T-helper 17 cell (primary cell): ENCODE data around the gene STX18. TPM values are rescaled to one million over a fixed set of nuclear protein-coding genes. Genes with fewer than 3 reads are reported as not detected.
"Not testable (repeated sequence)": the region's sequence is repeated elsewhere in the genome, so short reads cannot be mapped to it uniquely, and the experiment has no call there.

Experiments
- ATAC-seq: fragments of 150-1000 bp; cut with Tn5 transposase; 2 replicates; pipeline ENCODE4 v1.10.0; 2021; ENCODE audit warnings: mild to moderate bottlenecking, moderate library complexity
- DNase-seq, 3 donors: peaks; one replicate each; pipeline versions ENCODE4 v3.0.0 to v3.0.0-alpha.2; 2020 to 2021
- H3K9me3 ChIP-seq: one replicate; pipeline ENCODE4 v1.7.0; 2013; ENCODE audit warnings: low read length, mild to moderate bottlenecking; ENCODE audit not compliant: control insufficient read depth, poor library complexity, severe bottlenecking
- H3K27ac Mint-ChIP-seq: one replicate; pipeline ENCODE4 v1.8.0; 2022; ENCODE audit warnings: mild to moderate bottlenecking, moderate library complexity, mixed read lengths
- H3K27me3 Mint-ChIP-seq: one replicate; pipeline ENCODE4 v1.8.0; 2022; ENCODE audit warnings: mixed read lengths
- H3K36me3 Mint-ChIP-seq: one replicate; pipeline ENCODE4 v1.8.0; 2022; ENCODE audit warnings: low read depth, mixed read lengths
- H3K4me1 Mint-ChIP-seq: one replicate; pipeline ENCODE4 v1.8.0; 2022; ENCODE audit warnings: mild to moderate bottlenecking, mixed read lengths
- H3K4me3 Mint-ChIP-seq: one replicate; pipeline ENCODE4 v1.8.0; 2022; ENCODE audit warnings: mild to moderate bottlenecking, moderate library complexity, mixed read lengths
- total RNA-seq, 4 donors: library from RNA in 2 of 4; stranded (reverse) in 2 of 4; gene quantifications; one replicate each; pipeline ENCODE4 v1.2.3 and lab custom pipeline; 2022 to 2026

The STX18 gene
- total RNA-seq, 2 donors from 2014 or later: 21.7 to 27.8 TPM

GRCh38 chr4:4519297-4519894, 22.5 kb downstream of the STX18 start:
- Mint-ChIP-seq H3K27ac (no peak overlapping the region), H3K4me1 (peaks cover 25% of the 10 kb centered on the region), H3K27me3 (no peaks in the 10 kb centered on the region), H3K4me3 (no peak overlapping the region), H3K36me3 (peaks cover 3% of the 10 kb centered on the region)
- no peaks in the 10 kb centered on the region for H3K9me3 ChIP-seq
- DNase-seq: no peak
- no peak for ATAC-seq

- ATAC-seq (no peak), DNase-seq (no peak)
- no peaks in the 10 kb centered on the region for H3K9me3 ChIP-seq
- H3K36me3 Mint-ChIP-seq: peaks cover 3% of the 10 kb centered on the region
- no peaks in the 10 kb centered on the region for H3K27me3 Mint-ChIP-seq
- H3K27ac Mint-ChIP-seq: no peak overlapping the region
- H3K4me1 Mint-ChIP-seq: peaks cover 21% of the 10 kb centered on the region
- H3K4me3 Mint-ChIP-seq: no peak overlapping the region
Measured at GRCh38 chr4:4518747-4519146, 23.1 kb downstream of the STX18 start.

- peaks cover 2% of the 10 kb centered on the region for H3K36me3 Mint-ChIP-seq
Measured at GRCh38 chr4:4514786-4515185, 27.1 kb downstream of the STX18 start.

GRCh38 chr4:4512282-4512681, 29.6 kb downstream of the STX18 start:
- ATAC-seq: no peak
- no peak overlapping the region for H3K4me3 Mint-ChIP-seq

More at GRCh38 chr4:4514786-4515185, 27.1 kb downstream of the STX18 start:
- Mint-ChIP-seq H3K4me1 (peaks cover 9% of the 10 kb centered on the region), H3K4me3 (no peak overlapping the region), H3K27ac (no peak overlapping the region), H3K27me3 (no peaks in the 10 kb centered on the region)
- ATAC-seq: no peak
- DNase-seq: no peak
- H3K9me3 ChIP-seq: no peaks in the 10 kb centered on the region

GRCh38 chr4:4510641-4511040, 31.2 kb downstream of the STX18 start:
- not testable (repeated sequence) for DNase-seq, H3K9me3 ChIP-seq, H3K27me3 Mint-ChIP-seq, H3K27ac Mint-ChIP-seq, ATAC-seq, H3K36me3 Mint-ChIP-seq
- H3K4me3 Mint-ChIP-seq: peak overlapping the region; percentile 1
- H3K4me1 Mint-ChIP-seq: peaks cover 19% of the 10 kb centered on the region

More at GRCh38 chr4:4512282-4512681, 29.6 kb downstream of the STX18 start:
- H3K36me3 Mint-ChIP-seq: peaks cover 6% of the 10 kb centered on the region
- H3K9me3 ChIP-seq: no peaks in the 10 kb centered on the region
- no peak overlapping the region for H3K27ac Mint-ChIP-seq
- H3K27me3 Mint-ChIP-seq: no peaks in the 10 kb centered on the region
- peaks cover 17% of the 10 kb centered on the region for H3K4me1 Mint-ChIP-seq
- DNase-seq: no peak

GRCh38 chr4:4509521-4509920, 32.3 kb downstream of the STX18 start:
- no peaks in the 10 kb centered on the region for H3K9me3 ChIP-seq
- ATAC-seq (no peak), DNase-seq (no peak)
- Mint-ChIP-seq H3K4me1 (peaks cover 17% of the 10 kb centered on the region), H3K27me3 (no peaks in the 10 kb centered on the region), H3K4me3 (no peak overlapping the region), H3K27ac (no peak overlapping the region), H3K36me3 (peaks cover 6% of the 10 kb centered on the region)

- peak; percentile 50 for ATAC-seq
- H3K36me3 Mint-ChIP-seq: peaks cover 6% of the 10 kb centered on the region
Measured at GRCh38 chr4:4507923-4508322, 33.9 kb downstream of the STX18 start.

GRCh38 chr4:4507403-4507802, 34.4 kb downstream of the STX18 start:
- no peaks in the 10 kb centered on the region for H3K9me3 ChIP-seq
- no peaks in the 10 kb centered on the region for H3K27me3 Mint-ChIP-seq
- H3K36me3 Mint-ChIP-seq: peaks cover 6% of the 10 kb centered on the region
- H3K4me3 Mint-ChIP-seq: no peak overlapping the region
- H3K27ac Mint-ChIP-seq: no peak overlapping the region
- DNase-seq (no peak), ATAC-seq (no peak)
- peaks cover 19% of the 10 kb centered on the region for H3K4me1 Mint-ChIP-seq

More at GRCh38 chr4:4507923-4508322, 33.9 kb downstream of the STX18 start:
- H3K9me3 ChIP-seq: no peaks in the 10 kb centered on the region
- Mint-ChIP-seq H3K4me1 (peaks cover 14% of the 10 kb centered on the region), H3K4me3 (no peak overlapping the region), H3K27ac (no peak overlapping the region), H3K27me3 (no peaks in the 10 kb centered on the region)
- DNase-seq: no peak

- H3K9me3 ChIP-seq: no peaks in the 10 kb centered on the region
- DNase-seq (no peak), ATAC-seq (no peak)
- no peak overlapping the region for H3K4me3 Mint-ChIP-seq
- H3K27me3 Mint-ChIP-seq: no peaks in the 10 kb centered on the region
- peaks cover 19% of the 10 kb centered on the region for H3K4me1 Mint-ChIP-seq
- H3K36me3 Mint-ChIP-seq: peaks cover 6% of the 10 kb centered on the region
- no peak overlapping the region for H3K27ac Mint-ChIP-seq
Measured at GRCh38 chr4:4506961-4507360, 34.9 kb downstream of the STX18 start.

- not testable (repeated sequence) for H3K36me3 Mint-ChIP-seq, H3K4me3 Mint-ChIP-seq, H3K27me3 Mint-ChIP-seq, ATAC-seq, H3K27ac Mint-ChIP-seq, DNase-seq, H3K9me3 ChIP-seq
- H3K4me1 Mint-ChIP-seq: peaks cover 19% of the 10 kb centered on the region
Measured at GRCh38 chr4:4505211-4505610, 36.6 kb downstream of the STX18 start.

GRCh38 chr4:4504783-4505182, 37.1 kb downstream of the STX18 start:
- Mint-ChIP-seq H3K4me3 (no peak overlapping the region), H3K27me3 (no peaks in the 10 kb centered on the region), H3K27ac (no peak overlapping the region), H3K36me3 (peaks cover 3% of the 10 kb centered on the region), H3K4me1 (peaks cover 17% of the 10 kb centered on the region)
- no peaks in the 10 kb centered on the region for H3K9me3 ChIP-seq
- no peak for DNase-seq
- no peak for ATAC-seq

- no peaks in the 10 kb centered on the region for H3K36me3 Mint-ChIP-seq
- H3K27me3 Mint-ChIP-seq: no peaks in the 10 kb centered on the region
- no peaks in the 10 kb centered on the region for H3K9me3 ChIP-seq
- peak overlapping the region; percentile 88 for H3K4me3 Mint-ChIP-seq
- no peak for DNase-seq
- H3K27ac Mint-ChIP-seq: peak overlapping the region; percentile 88
- H3K4me1 Mint-ChIP-seq: peaks cover 13% of the 10 kb centered on the region
- ATAC-seq: peak; percentile 94
Measured at GRCh38 chr4:4502694-4503311, 39.0 kb downstream of the STX18 start.

- H3K36me3 Mint-ChIP-seq: no peaks in the 10 kb centered on the region
- H3K9me3 ChIP-seq: no peaks in the 10 kb centered on the region
- no peaks in the 10 kb centered on the region for H3K27me3 Mint-ChIP-seq
- ATAC-seq: no peak
- no peak overlapping the region for H3K4me3 Mint-ChIP-seq
- H3K4me1 Mint-ChIP-seq: peaks cover 12% of the 10 kb centered on the region
- no peak for DNase-seq
- H3K27ac Mint-ChIP-seq: no peak overlapping the region
Measured at GRCh38 chr4:4501679-4502078, 40.2 kb downstream of the STX18 start.
